SK-N-SH (cell line): ENCODE measurements around the gene ZFP36. TPM values are rescaled to one million over a fixed set of nuclear protein-coding genes. Genes with fewer than 3 reads are reported as not detected.

ENCODE experiments used
- CTCF ChIA-PET: fragments of 300-600, 350-600 bp; formaldehyde crosslinking; extraction: SDS; loops from one replicate; lab custom pipeline; 2021; lab: Yijun Ruan, JAX
- POLR2A ChIA-PET: fragments of 350-600 bp; sonication (Branson Sonifier 250); formaldehyde crosslinking; extraction: SDS; loops from one replicate; lab custom pipeline; 2020; ENCODE audit warnings: antibody characterized with exemption, inconsistent platforms; lab: Yijun Ruan, JAX
- DNase-seq: peaks from one replicate; pipeline ENCODE4 v3.0.0; 2012
- H2AFZ ChIP-seq: fragments of 200-600 bp; sonication (generic); 2 replicates; pipeline ENCODE4 v1.8.1; 2016; ENCODE audit warnings: antibody characterized with exemption, mild to moderate bottlenecking, low read depth
- H3F3A ChIP-seq: fragments of 200-600 bp; sonication (generic); replicated peaks from 2 replicates; pipeline ENCODE3; 2016; ENCODE audit warnings: antibody characterized with exemption, mild to moderate bottlenecking; ENCODE audit not compliant: insufficient read depth
- H3K27ac ChIP-seq, 2 experiments: fragments of 200-500 bp in 1 of 2; fragments of 200-600 bp in 1 of 2; sonication (Bioruptor generic) in 1 of 2; sonication (generic), shearing (Covaris generic) in 1 of 2; 2 replicates each; pipeline versions ENCODE4 v1.5.1 to v1.6.1; 2014 to 2016; ENCODE audit warnings: low read depth in 2 of 2, inconsistent platforms in 1 of 2, low read length in 1 of 2, mild to moderate bottlenecking in 1 of 2, mixed read lengths in 1 of 2
- H3K27me3 ChIP-seq: fragments of 200-600 bp; sonication (generic), shearing (Covaris generic); 2 replicates; pipeline ENCODE4 v1.6.1; 2016; ENCODE audit warnings: mixed run types; ENCODE audit not compliant: insufficient read depth
- H3K36me3 ChIP-seq, 2 experiments: fragments of 200-500 bp in 1 of 2; fragments of 200-600 bp in 1 of 2; sonication (Bioruptor generic) in 1 of 2; sonication (generic) in 1 of 2; replicated peaks in 1 of 2; 2 replicates each; pipeline versions ENCODE3 to v1.5.1; 2014 to 2016; ENCODE audit warnings: low read length in 1 of 2, mild to moderate bottlenecking in 1 of 2; ENCODE audit not compliant: insufficient read depth in 2 of 2, control insufficient read depth in 1 of 2
- H3K4me1 ChIP-seq, 2 experiments: fragments of 200-500 bp in 1 of 2; fragments of 200-600 bp in 1 of 2; sonication (Bioruptor generic) in 1 of 2; sonication (generic), shearing (Covaris generic) in 1 of 2; 2 replicates each; pipeline versions ENCODE4 v1.5.1 to v1.6.1; 2014 to 2016; ENCODE audit warnings: low read depth in 1 of 2, low read length in 1 of 2, mixed run types in 1 of 2; ENCODE audit not compliant: insufficient read depth in 2 of 2, control insufficient read depth in 1 of 2
- H3K4me2 ChIP-seq: fragments of 200-600 bp; sonication (generic), shearing (Covaris generic); 2 replicates; pipeline ENCODE4 v1.6.1; 2017; ENCODE audit warnings: mixed run types
- H3K4me3 ChIP-seq, 2 experiments: fragments of 200-500 bp in 1 of 2; fragments of 200-600 bp in 1 of 2; sonication (Bioruptor generic) in 1 of 2; sonication (generic), shearing (Covaris generic) in 1 of 2; 2 replicates each; pipeline versions ENCODE4 v1.5.1 to v1.8.1; 2014 to 2016; ENCODE audit warnings: low read depth in 2 of 2, inconsistent platforms in 1 of 2, low read length in 1 of 2, mild to moderate bottlenecking in 1 of 2, mixed read lengths in 1 of 2, moderate library complexity in 1 of 2
- H3K79me2 ChIP-seq: fragments of 200-600 bp; sonication (generic); 2 replicates; pipeline ENCODE4 v1.8.1; 2017; ENCODE audit warnings: mild to moderate bottlenecking; ENCODE audit not compliant: insufficient read depth
- H3K9ac ChIP-seq: fragments of 200-600 bp; sonication (generic); 2 replicates; pipeline ENCODE4 v1.6.1; 2017; ENCODE audit warnings: mixed run types
- H3K9me2 ChIP-seq: fragments of 200-600 bp; sonication (generic); 2 replicates; pipeline ENCODE4 v1.6.1; 2017; ENCODE audit warnings: mixed run types
- H3K9me3 ChIP-seq: fragments of 200-600 bp; sonication (generic); 2 replicates; pipeline ENCODE4 v1.6.1; 2017; ENCODE audit warnings: mixed run types, mild to moderate bottlenecking, moderate library complexity
- H4K20me1 ChIP-seq: fragments of 200-600 bp; sonication (generic); 2 replicates; pipeline ENCODE4 v1.6.1; 2017; ENCODE audit warnings: mild to moderate bottlenecking, mixed run types; ENCODE audit not compliant: insufficient read depth
- ELF1 ChIP-seq: IDR thresholded peaks from 2 replicates; pipeline ENCODE4 v1.4.0; 2012
- EZH2phosphoT487 ChIP-seq: fragments of 200-600 bp; sonication (generic); IDR thresholded peaks from 2 replicates; pipeline ENCODE4 v1.6.1; 2017; ENCODE audit warnings: low read depth, mixed run types, mild to moderate bottlenecking, antibody characterized with exemption, moderate library complexity, borderline replicate concordance
- FOXJ3 ChIP-seq: sonication (generic); formaldehyde crosslinking; IDR thresholded peaks from 2 replicates; pipeline ENCODE4 v1.5.1; 2020; ENCODE audit warnings: mild to moderate bottlenecking, missing genetic modification reagents
- FOXM1 ChIP-seq: IDR thresholded peaks from 2 replicates; pipeline ENCODE4 v1.4.0; 2012; ENCODE audit warnings: low read depth, mild to moderate bottlenecking
- MXI1 ChIP-seq: IDR thresholded peaks from 2 replicates; pipeline ENCODE4 v1.6.1; 2012; ENCODE audit warnings: mild to moderate bottlenecking, low read depth, low read length, improper control_type of control experiment
- NFIC ChIP-seq: IDR thresholded peaks from 2 replicates; pipeline ENCODE4 v1.4.0; 2012; ENCODE audit warnings: borderline replicate concordance
- POLR2AphosphoS5 ChIP-seq: IDR thresholded peaks from 2 replicates; pipeline ENCODE4 v1.6.1; 2012; ENCODE audit warnings: low read depth, low read length
- RXRA ChIP-seq: IDR thresholded peaks from 2 replicates; pipeline ENCODE4 v1.4.0; 2012; ENCODE audit warnings: low read depth, mild to moderate bottlenecking, borderline replicate concordance
- SIN3A ChIP-seq: IDR thresholded peaks from 2 replicates; pipeline ENCODE4 v1.6.1; 2012; ENCODE audit warnings: low read depth, mild to moderate bottlenecking, low read length, moderate library complexity, borderline replicate concordance
- YY1 ChIP-seq: IDR thresholded peaks from 2 replicates; pipeline ENCODE4 v1.4.0; 2012; ENCODE audit warnings: low read depth, mild to moderate bottlenecking
- WGBS: methylation state at CpG from one replicate; pipeline ENCODE4 v1.1.6; 2017; ENCODE audit warnings: low lambda C conversion rate; 5-methylcytosine and 5-hydroxymethylcytosine counted together
- polyA plus RNA-seq, 3 experiments: library from polyadenylated mRNA; depleted of rRNA; stranded (reverse); fragments of >200 nt; gene quantifications; 2 replicates each; pipeline ENCODE4 v1.2.3, GENCODE V29; 2012
- TF ChIP-seq, protein P1 (sequence below): IDR thresholded peaks from 2 replicates; pipeline ENCODE4 v1.6.1; 2012; ENCODE audit warnings: mild to moderate bottlenecking, low read depth, low read length, moderate library complexity
- TF ChIP-seq, protein P2 (sequence below): fragments of 150-350 bp; IDR thresholded peaks from 2 replicates; pipeline ENCODE4 v1.6.1; 2016; ENCODE audit warnings: mild to moderate bottlenecking, low read depth, low read length
- TF ChIP-seq, protein P3 (sequence below): IDR thresholded peaks from 2 replicates; pipeline ENCODE4 v1.4.0; 2012; ENCODE audit warnings: low read depth
- TF ChIP-seq, protein P4 (sequence below): IDR thresholded peaks from 2 replicates; pipeline ENCODE4 v1.4.0; 2012; ENCODE audit warnings: low read depth, borderline replicate concordance

Gene ZFP36
- polyA plus RNA-seq, 1 of the 3 experiments (the other 2 are of a cell fraction): 49.3 TPM

DNA sequence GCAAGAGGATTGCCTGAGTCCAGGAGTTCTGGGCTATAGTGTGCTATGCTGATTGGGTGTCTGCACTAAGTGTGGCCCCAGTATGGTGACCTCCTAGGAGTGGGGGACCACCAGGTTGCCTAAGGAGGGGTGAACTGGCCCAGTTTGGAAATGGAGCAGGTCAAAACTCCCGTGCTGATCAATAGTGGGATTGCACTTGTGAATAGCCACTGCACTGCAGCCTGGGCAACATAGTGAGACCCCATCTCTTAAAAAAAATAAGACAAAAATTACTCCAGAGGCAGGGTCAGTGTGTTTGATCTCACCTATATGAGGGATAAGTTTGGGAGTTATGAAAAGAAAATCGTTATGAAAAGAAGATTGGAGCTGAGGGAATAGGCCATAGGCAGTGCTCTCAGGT, 37.4 kb upstream of the ZFP36 start:
- Histone ChIP-seq H3K36me3 (peaks cover 17 to 37% of the 10 kb centered on the region in 2 experiments), H3K4me2 (no peak overlapping the region), H2AFZ (no peak overlapping the region), H3F3A (peaks cover 10% of the 10 kb centered on the region), H3K79me2 (0 out of 2 replicates have a peak, but pooled peaks cover 3% of the 10 kb centered on the region), H3K4me3 (no peak overlapping the region), H3K9ac (no peak overlapping the region), H3K9me2 (no peaks in the 10 kb centered on the region), H4K20me1 (no peaks in the 10 kb centered on the region), H3K4me1 (peaks cover 7 to 15% of the 10 kb centered on the region in 2 experiments; a peak in 2 of 4 replicates), H3K9me3 (no peaks in the 10 kb centered on the region), H3K27me3 (no peaks in the 10 kb centered on the region), H3K27ac (no peak overlapping the region)
- CTCF ChIA-PET: interaction anchor here (0.6 to 1.6 kb wide), 4 partner anchors 12 to 439 kb away, joined by 3 read pairs; partner anchors contain the start of genes MRPS12 and SARS2
- no peak for DNase-seq
- POLR2A ChIA-PET: no interaction called here
- 82% methylated on average over 2 of the region's 2 CpGs for WGBS
- TF ChIP-seq, protein P1, sequence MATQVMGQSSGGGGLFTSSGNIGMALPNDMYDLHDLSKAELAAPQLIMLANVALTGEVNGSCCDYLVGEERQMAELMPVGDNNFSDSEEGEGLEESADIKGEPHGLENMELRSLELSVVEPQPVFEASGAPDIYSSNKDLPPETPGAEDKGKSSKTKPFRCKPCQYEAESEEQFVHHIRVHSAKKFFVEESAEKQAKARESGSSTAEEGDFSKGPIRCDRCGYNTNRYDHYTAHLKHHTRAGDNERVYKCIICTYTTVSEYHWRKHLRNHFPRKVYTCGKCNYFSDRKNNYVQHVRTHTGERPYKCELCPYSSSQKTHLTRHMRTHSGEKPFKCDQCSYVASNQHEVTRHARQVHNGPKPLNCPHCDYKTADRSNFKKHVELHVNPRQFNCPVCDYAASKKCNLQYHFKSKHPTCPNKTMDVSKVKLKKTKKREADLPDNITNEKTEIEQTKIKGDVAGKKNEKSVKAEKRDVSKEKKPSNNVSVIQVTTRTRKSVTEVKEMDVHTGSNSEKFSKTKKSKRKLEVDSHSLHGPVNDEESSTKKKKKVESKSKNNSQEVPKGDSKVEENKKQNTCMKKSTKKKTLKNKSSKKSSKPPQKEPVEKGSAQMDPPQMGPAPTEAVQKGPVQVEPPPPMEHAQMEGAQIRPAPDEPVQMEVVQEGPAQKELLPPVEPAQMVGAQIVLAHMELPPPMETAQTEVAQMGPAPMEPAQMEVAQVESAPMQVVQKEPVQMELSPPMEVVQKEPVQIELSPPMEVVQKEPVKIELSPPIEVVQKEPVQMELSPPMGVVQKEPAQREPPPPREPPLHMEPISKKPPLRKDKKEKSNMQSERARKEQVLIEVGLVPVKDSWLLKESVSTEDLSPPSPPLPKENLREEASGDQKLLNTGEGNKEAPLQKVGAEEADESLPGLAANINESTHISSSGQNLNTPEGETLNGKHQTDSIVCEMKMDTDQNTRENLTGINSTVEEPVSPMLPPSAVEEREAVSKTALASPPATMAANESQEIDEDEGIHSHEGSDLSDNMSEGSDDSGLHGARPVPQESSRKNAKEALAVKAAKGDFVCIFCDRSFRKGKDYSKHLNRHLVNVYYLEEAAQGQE: no peak
- TF ChIP-seq FOXM1: no peak
- TF ChIP-seq, protein P2, sequence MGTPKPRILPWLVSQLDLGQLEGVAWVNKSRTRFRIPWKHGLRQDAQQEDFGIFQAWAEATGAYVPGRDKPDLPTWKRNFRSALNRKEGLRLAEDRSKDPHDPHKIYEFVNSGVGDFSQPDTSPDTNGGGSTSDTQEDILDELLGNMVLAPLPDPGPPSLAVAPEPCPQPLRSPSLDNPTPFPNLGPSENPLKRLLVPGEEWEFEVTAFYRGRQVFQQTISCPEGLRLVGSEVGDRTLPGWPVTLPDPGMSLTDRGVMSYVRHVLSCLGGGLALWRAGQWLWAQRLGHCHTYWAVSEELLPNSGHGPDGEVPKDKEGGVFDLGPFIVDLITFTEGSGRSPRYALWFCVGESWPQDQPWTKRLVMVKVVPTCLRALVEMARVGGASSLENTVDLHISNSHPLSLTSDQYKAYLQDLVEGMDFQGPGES: no peak
- TF ChIP-seq MXI1: no peak
- no peak for TF ChIP-seq YY1
- TF ChIP-seq FOXJ3: no peak
- TF ChIP-seq SIN3A: no peak
- no peak for TF ChIP-seq RXRA
- TF ChIP-seq, protein P3, sequence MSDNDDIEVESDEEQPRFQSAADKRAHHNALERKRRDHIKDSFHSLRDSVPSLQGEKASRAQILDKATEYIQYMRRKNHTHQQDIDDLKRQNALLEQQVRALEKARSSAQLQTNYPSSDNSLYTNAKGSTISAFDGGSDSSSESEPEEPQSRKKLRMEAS: no peak
- TF ChIP-seq ELF1: no peak

DNA sequence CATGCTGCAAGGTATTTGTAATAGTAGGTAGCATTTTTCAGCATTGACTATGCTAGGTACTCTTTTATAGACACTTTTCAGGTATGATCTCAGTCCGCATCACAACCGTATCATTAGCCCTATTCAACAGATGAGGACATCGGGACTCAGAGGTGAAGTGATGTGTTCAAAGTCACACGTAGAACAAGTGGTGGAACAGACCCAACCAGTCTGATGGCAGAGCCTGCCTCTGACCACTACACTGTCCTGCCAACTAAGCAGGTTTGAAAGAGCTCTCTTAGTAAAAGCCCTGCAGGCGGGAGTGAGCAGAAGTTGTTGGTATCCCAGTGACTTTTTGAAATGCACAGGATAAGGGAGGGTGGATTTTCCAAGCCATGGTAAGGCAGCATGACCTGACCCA, 35.9 kb upstream of the ZFP36 start:
- WGBS: 94% methylated on average over 5 of the region's 5 CpGs
- no peak for TF ChIP-seq SIN3A
- TF ChIP-seq EZH2phosphoT487: no peak
- TF ChIP-seq, protein P1: no peak
- TF ChIP-seq, protein P4, sequence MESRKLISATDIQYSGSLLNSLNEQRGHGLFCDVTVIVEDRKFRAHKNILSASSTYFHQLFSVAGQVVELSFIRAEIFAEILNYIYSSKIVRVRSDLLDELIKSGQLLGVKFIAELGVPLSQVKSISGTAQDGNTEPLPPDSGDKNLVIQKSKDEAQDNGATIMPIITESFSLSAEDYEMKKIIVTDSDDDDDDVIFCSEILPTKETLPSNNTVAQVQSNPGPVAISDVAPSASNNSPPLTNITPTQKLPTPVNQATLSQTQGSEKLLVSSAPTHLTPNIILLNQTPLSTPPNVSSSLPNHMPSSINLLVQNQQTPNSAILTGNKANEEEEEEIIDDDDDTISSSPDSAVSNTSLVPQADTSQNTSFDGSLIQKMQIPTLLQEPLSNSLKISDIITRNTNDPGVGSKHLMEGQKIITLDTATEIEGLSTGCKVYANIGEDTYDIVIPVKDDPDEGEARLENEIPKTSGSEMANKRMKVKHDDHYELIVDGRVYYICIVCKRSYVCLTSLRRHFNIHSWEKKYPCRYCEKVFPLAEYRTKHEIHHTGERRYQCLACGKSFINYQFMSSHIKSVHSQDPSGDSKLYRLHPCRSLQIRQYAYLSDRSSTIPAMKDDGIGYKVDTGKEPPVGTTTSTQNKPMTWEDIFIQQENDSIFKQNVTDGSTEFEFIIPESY: no peak
- no peak for TF ChIP-seq NFIC
- no peak for TF ChIP-seq POLR2AphosphoS5

More for the DNA sequence above, 35.9 kb upstream of the ZFP36 start:
- no peaks in the 10 kb centered on the region for H3K27me3 ChIP-seq
- no peaks in the 10 kb centered on the region for H3K9me3 ChIP-seq
- H3K36me3 ChIP-seq: peaks cover 25 to 39% of the 10 kb centered on the region in 2 experiments
- DNase-seq: no peak
- no peak overlapping the region for H3K9ac ChIP-seq
- POLR2A ChIA-PET: no interaction called here
- peaks cover 7 to 15% of the 10 kb centered on the region in 2 experiments; a peak in 2 of 4 replicates for H3K4me1 ChIP-seq
- no peak overlapping the region for H2AFZ ChIP-seq
- no peak overlapping the region for H3K4me3 ChIP-seq
- 0 out of 2 replicates have a peak, but pooled peaks cover 3% of the 10 kb centered on the region for H3K79me2 ChIP-seq
- CTCF ChIA-PET: interaction anchor here (1.1 kb wide), 1 partner anchor 29 kb away, joined by 3 read pairs; the partner anchor contains the start of gene SAMD4B
- H3K27ac ChIP-seq: no peak overlapping the region
- H3K9me2 ChIP-seq: no peaks in the 10 kb centered on the region
- H3F3A ChIP-seq: peaks cover 10% of the 10 kb centered on the region
- no peak overlapping the region for H3K4me2 ChIP-seq
- no peaks in the 10 kb centered on the region for H4K20me1 ChIP-seq
